Fibroblast of skin of left quadriceps (primary cell): ENCODE results near the gene PLB1.
"Not testable (repeated sequence)": the region's sequence is repeated elsewhere in the genome, so short reads cannot be mapped to it uniquely, and the experiment has no call there.

Experiments used
- DNase-seq, 2 experiments: peaks; one replicate each; pipeline ENCODE4 v3.0.0-alpha.2; 2013; ENCODE audit warnings: low read depth in 2 of 2

Gene PLB1

GRCh38 chr2:28469947-28470535, 25.8 kb upstream of the PLB1 start:
- DNase-seq, result no peak

- no peak for DNase-seq
Observed at GRCh38 chr2:28470759-28471158, 25.1 kb upstream of the PLB1 start.

GRCh38 chr2:28471214-28471613, 24.6 kb upstream of the PLB1 start:
- no peak for DNase-seq

GRCh38 chr2:28471701-28472236, 24.1 kb upstream of the PLB1 start:
- no peak for DNase-seq

GRCh38 chr2:28472641-28473040, 23.2 kb upstream of the PLB1 start:
- DNase-seq, result not testable (repeated sequence)

GRCh38 chr2:28475088-28475595, 20.7 kb upstream of the PLB1 start:
- DNase-seq, result no peak

GRCh38 chr2:28477087-28477486, 18.8 kb upstream of the PLB1 start:
- DNase-seq, result no peak

GRCh38 chr2:28477645-28478044, 18.2 kb upstream of the PLB1 start:
- DNase-seq, result no peak

- DNase-seq, result no peak
Observed at GRCh38 chr2:28480403-28481049, 15.3 kb upstream of the PLB1 start.

- no peak for DNase-seq
Observed at GRCh38 chr2:28481905-28482304, 14.0 kb upstream of the PLB1 start.

GRCh38 chr2:28484835-28485234, 11.0 kb upstream of the PLB1 start:
- no peak for DNase-seq

- DNase-seq, result no peak
Observed at GRCh38 chr2:28486526-28486925, 9.3 kb upstream of the PLB1 start.

GRCh38 chr2:28487258-28487657, 8.6 kb upstream of the PLB1 start:
- no peak for DNase-seq

GRCh38 chr2:28488083-28488830, 7.6 kb upstream of the PLB1 start:
- DNase-seq, result no peak

- DNase-seq, result no peak
Observed at GRCh38 chr2:28488858-28489575, 6.8 kb upstream of the PLB1 start.

GRCh38 chr2:28490558-28490957, 5.3 kb upstream of the PLB1 start:
- DNase-seq, result no peak

- DNase-seq, result no peak
Observed at GRCh38 chr2:28492282-28492681, 3.6 kb upstream of the PLB1 start.

- DNase-seq, result no peak
Observed at GRCh38 chr2:28493636-28494035, 2.2 kb upstream of the PLB1 start.

- DNase-seq, result no peak
Observed at GRCh38 chr2:28496781-28497180, 921 bp downstream of the PLB1 start.

GRCh38 chr2:28497206-28497605, 1.3 kb downstream of the PLB1 start:
- DNase-seq, result no peak

- DNase-seq, result no peak
Observed at GRCh38 chr2:28499282-28499681, 3.4 kb downstream of the PLB1 start.

- no peak for DNase-seq
Observed at GRCh38 chr2:28505361-28505760, 9.5 kb downstream of the PLB1 start.
